ENCODE results near the gene RIPPLY2. TPM values are rescaled to one million over a fixed set of nuclear protein-coding genes. Genes with fewer than 3 reads are reported as not detected.

RIPPLY2 gene
- polyA plus RNA-seq, 1 experiment: not detected

DNA sequence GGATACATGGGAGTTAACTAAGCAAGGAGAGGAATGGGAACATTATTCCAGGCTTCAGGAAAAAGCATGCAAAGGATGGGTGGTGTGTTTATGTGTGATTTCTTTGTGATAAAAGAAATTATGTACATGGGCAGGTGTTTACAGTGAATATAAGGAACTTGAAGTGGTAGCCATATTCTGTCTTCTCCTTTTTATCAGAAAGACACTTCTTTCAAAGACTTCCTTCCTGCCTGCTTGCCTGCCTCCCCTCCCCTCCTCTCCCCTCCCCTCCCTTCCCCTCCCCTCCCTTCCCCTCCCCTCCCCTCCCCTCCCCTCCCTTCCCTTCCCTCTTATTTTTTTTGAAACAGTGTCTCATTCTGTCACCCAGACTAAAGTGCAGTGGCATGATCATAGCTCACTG, 20.7 kb downstream of the RIPPLY2 start:
- Histone ChIP-seq H3K9me3 (ENCODE audit: control insufficient read depth, insufficient read depth, low read length) (no peaks in the 10 kb centered on the region), H3K4me3 (ENCODE audit: low read depth, low read length) (no peak overlapping the region), H3K27me3 (ENCODE audit: control insufficient read depth, insufficient read depth, low read length) (no peaks in the 10 kb centered on the region), H3K27ac (ENCODE audit: low read depth, low read length) (no peak overlapping the region)
- TF ChIP-seq CTCF (IDR thresholded peaks at IDR 0.05; ENCODE audit: low read depth, low read length): no peak
- DNase-seq (ENCODE audit: low read depth, low spot score): no peak
- CTCF ChIA-PET: interaction anchor here (0.7 to 1.5 kb wide), 2 partner anchors 11 to 347 kb away, joined by 4 to 5 read pairs; no protein-coding TSS in a partner anchor
- POLR2A ChIA-PET: no interaction called here

GRCh38 chr6:83875843-83876242, 22.7 kb downstream of the RIPPLY2 start:
- Histone ChIP-seq H3K9me3 (ENCODE audit: control insufficient read depth, insufficient read depth, low read length) (no peaks in the 10 kb centered on the region), H3K4me3 (ENCODE audit: low read depth, low read length) (no peak overlapping the region), H3K27ac (ENCODE audit: low read depth, low read length) (no peak overlapping the region), H3K27me3 (ENCODE audit: control insufficient read depth, insufficient read depth, low read length) (no peaks in the 10 kb centered on the region)
- ChIA-PET POLR2A (interaction anchor here (1.1 kb wide), 1 partner anchor 340 kb away, joined by 3 read pairs; no protein-coding TSS in a partner anchor), CTCF (no interaction called here)
- DNase-seq (ENCODE audit: low read depth, low spot score): no peak
- no peak for TF ChIP-seq CTCF (IDR thresholded peaks at IDR 0.05; ENCODE audit: low read depth, low read length)

- POLR2A ChIA-PET: no interaction called here
- CTCF ChIA-PET: interaction anchor here (0.6 to 9.5 kb wide), 4 partner anchors 12 to 349 kb away, joined by 3 to 108 read pairs (median 4); partner anchors contain the start of gene CYB5R4
- no peak for TF ChIP-seq CTCF (IDR thresholded peaks at IDR 0.05; ENCODE audit: low read depth, low read length)
- H3K27me3 ChIP-seq (ENCODE audit: control insufficient read depth, insufficient read depth, low read length): no peaks in the 10 kb centered on the region
- H3K9me3 ChIP-seq (ENCODE audit: control insufficient read depth, insufficient read depth, low read length): no peaks in the 10 kb centered on the region
- H3K4me3 ChIP-seq (ENCODE audit: low read depth, low read length): no peak overlapping the region
- H3K27ac ChIP-seq (ENCODE audit: low read depth, low read length): no peak overlapping the region
- no peak for DNase-seq (ENCODE audit: low read depth, low spot score)
Measured at GRCh38 chr6:83878902-83879644, 25.9 kb downstream of the RIPPLY2 start.

GRCh38 chr6:83879746-83880145, 26.6 kb downstream of the RIPPLY2 start:
- Histone ChIP-seq H3K4me3 (ENCODE audit: low read depth, low read length) (no peak overlapping the region), H3K27me3 (ENCODE audit: control insufficient read depth, insufficient read depth, low read length) (no peaks in the 10 kb centered on the region), H3K9me3 (ENCODE audit: control insufficient read depth, insufficient read depth, low read length) (no peaks in the 10 kb centered on the region), H3K27ac (ENCODE audit: low read depth, low read length) (no peak overlapping the region)
- ChIA-PET POLR2A (no interaction called here), CTCF (interaction anchor here (9.5 kb wide), 1 partner anchor 341 kb away, joined by 108 read pairs; no protein-coding TSS in a partner anchor)
- no peak for TF ChIP-seq CTCF (IDR thresholded peaks at IDR 0.05; ENCODE audit: low read depth, low read length)
- no peak for DNase-seq (ENCODE audit: low read depth, low spot score)

- Histone ChIP-seq H3K9me3 (ENCODE audit: control insufficient read depth, insufficient read depth, low read length) (no peaks in the 10 kb centered on the region), H3K4me3 (ENCODE audit: low read depth, low read length) (no peak overlapping the region), H3K27ac (ENCODE audit: low read depth, low read length) (no peak overlapping the region), H3K27me3 (ENCODE audit: control insufficient read depth, insufficient read depth, low read length) (no peaks in the 10 kb centered on the region)
- ChIA-PET POLR2A (interaction anchor here (0.6 kb wide), 2 partner anchors 16 to 540 kb away, joined by 3 read pairs; no protein-coding TSS in a partner anchor), CTCF (interaction anchor here (0.7 to 9.5 kb wide), 3 partner anchors 267 to 344 kb away, joined by 3 to 108 read pairs (median 3); partner anchors contain the start of gene CEP162)
- TF ChIP-seq CTCF (IDR thresholded peaks at IDR 0.05; ENCODE audit: low read depth, low read length): no peak
- no peak for DNase-seq (ENCODE audit: low read depth, low spot score)
Measured at GRCh38 chr6:83883240-83883639, 30.1 kb downstream of the RIPPLY2 start.

All from AG04450 (cell line).